ENCODE data around the gene SCAI. TPM values are rescaled to one million over a fixed set of nuclear protein-coding genes. Genes with fewer than 3 reads are reported as not detected.

The SCAI gene
- total and polyA plus RNA-seq, 9 of the 15 experiments (the other 6 are each of a cell fraction or from before 2014, with no cell fraction given), result 0.70 to 12.4 (median 4.2) TPM

- TF ChIP-seq, protein P1, sequence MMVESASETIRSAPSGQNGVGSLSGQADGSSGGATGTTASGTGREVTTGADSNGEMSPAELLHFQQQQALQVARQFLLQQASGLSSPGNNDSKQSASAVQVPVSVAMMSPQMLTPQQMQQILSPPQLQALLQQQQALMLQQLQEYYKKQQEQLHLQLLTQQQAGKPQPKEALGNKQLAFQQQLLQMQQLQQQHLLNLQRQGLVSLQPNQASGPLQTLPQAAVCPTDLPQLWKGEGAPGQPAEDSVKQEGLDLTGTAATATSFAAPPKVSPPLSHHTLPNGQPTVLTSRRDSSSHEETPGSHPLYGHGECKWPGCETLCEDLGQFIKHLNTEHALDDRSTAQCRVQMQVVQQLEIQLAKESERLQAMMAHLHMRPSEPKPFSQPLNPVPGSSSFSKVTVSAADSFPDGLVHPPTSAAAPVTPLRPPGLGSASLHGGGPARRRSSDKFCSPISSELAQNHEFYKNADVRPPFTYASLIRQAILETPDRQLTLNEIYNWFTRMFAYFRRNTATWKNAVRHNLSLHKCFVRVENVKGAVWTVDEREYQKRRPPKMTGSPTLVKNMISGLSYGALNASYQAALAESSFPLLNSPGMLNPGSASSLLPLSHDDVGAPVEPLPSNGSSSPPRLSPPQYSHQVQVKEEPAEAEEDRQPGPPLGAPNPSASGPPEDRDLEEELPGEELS (CRISPR knock-in tag; IDR thresholded peaks at IDR 0.05; ENCODE audit: borderline replicate concordance), result no peak
- TF ChIP-seq XRCC3 (IDR thresholded peaks at IDR 0.05) (no peak), NUFIP1 (IDR thresholded peaks at IDR 0.05; ENCODE audit: partially characterized antibody) (no peak), EHMT2 (IDR thresholded peaks at IDR 0.05) (no peak), E2F1 (CRISPR knock-in tag; IDR thresholded peaks at IDR 0.05) (no peak), DDX20 (tag; IDR thresholded peaks at IDR 0.05; ENCODE audit: low read depth) (no peak), KLF10 (CRISPR knock-in tag; IDR thresholded peaks at IDR 0.05) (no peak), GABPA (tag; conservative IDR thresholded peaks at IDR 0.05; ENCODE audit: low read depth) (peak; percentile 96), CEBPZ (IDR thresholded peaks at IDR 0.05; ENCODE audit: borderline replicate concordance, low read depth, low read length) (no peak), MTA1 (IDR thresholded peaks at IDR 0.05; ENCODE audit: borderline replicate concordance) (peak; percentile 94), ZNF165 (CRISPR knock-in tag; IDR thresholded peaks at IDR 0.05; ENCODE audit: borderline replicate concordance) (no peak), ZBTB1 (CRISPR knock-in tag; IDR thresholded peaks at IDR 0.05; ENCODE audit: borderline replicate concordance, low read depth) (peak; percentile 64; the same call in 1 of the 2 replicates), SMARCA4 (IDR thresholded peaks at IDR 0.05) (no peak), C11orf30 (IDR thresholded peaks at IDR 0.05; ENCODE audit: low read depth) (peak; percentile 91), SAFB (IDR thresholded peaks at IDR 0.05; ENCODE audit: borderline replicate concordance, low read depth, low read length) (no peak)
- TF ChIP-seq, protein P2, sequence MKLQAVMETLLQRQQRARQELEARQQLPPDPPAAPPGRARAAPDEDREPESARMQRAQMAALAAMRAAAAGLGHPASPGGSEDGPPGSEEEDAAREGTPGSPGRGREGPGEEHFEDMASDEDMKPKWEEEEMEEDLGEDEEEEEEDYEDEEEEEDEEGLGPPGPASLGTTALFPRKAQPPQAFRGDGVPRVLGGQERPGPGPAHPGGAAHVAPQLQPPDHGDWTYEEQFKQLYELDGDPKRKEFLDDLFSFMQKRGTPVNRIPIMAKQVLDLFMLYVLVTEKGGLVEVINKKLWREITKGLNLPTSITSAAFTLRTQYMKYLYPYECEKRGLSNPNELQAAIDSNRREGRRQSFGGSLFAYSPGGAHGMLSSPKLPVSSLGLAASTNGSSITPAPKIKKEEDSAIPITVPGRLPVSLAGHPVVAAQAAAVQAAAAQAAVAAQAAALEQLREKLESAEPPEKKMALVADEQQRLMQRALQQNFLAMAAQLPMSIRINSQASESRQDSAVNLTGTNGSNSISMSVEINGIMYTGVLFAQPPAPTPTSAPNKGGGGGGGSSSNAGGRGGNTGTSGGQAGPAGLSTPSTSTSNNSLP (IDR thresholded peaks at IDR 0.05; ENCODE audit: borderline replicate concordance, low read depth, low read length), result no peak
- TF ChIP-seq, protein P3, sequence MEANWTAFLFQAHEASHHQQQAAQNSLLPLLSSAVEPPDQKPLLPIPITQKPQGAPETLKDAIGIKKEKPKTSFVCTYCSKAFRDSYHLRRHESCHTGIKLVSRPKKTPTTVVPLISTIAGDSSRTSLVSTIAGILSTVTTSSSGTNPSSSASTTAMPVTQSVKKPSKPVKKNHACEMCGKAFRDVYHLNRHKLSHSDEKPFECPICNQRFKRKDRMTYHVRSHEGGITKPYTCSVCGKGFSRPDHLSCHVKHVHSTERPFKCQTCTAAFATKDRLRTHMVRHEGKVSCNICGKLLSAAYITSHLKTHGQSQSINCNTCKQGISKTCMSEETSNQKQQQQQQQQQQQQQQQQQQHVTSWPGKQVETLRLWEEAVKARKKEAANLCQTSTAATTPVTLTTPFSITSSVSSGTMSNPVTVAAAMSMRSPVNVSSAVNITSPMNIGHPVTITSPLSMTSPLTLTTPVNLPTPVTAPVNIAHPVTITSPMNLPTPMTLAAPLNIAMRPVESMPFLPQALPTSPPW (CRISPR knock-in tag; IDR thresholded peaks at IDR 0.05), result peak; percentile 85
Measured at GRCh38 chr9:125189361-125190289, 46.3 kb upstream of the SCAI start, which contains the start of gene PPP6C (continued).

Measured in K562 (cell line).